Stomach smooth muscle (tissue), 2 donors: Measurements from ENCODE around the gene CGRRF1.

Experiments used
- H3K27ac ChIP-seq: one replicate; pipeline ENCODE4 v1.7.0; 2013; ENCODE audit warnings: mild to moderate bottlenecking, low read length, inconsistent platforms
- H3K27me3 ChIP-seq, 2 donors: one replicate each; pipeline ENCODE4 v1.7.0; 2013; ENCODE audit warnings: low read length in 2 of 2; ENCODE audit not compliant: insufficient read depth in 2 of 2, control insufficient read depth in 1 of 2
- H3K36me3 ChIP-seq, 2 donors: one replicate each; pipeline ENCODE4 v1.7.0; 2013; ENCODE audit warnings: low read length in 2 of 2; ENCODE audit not compliant: control insufficient read depth in 2 of 2, insufficient read depth in 2 of 2
- H3K4me1 ChIP-seq: one replicate; pipeline ENCODE4 v1.7.0; 2013; ENCODE audit warnings: low read length; ENCODE audit not compliant: control insufficient read depth, insufficient read depth
- H3K4me3 ChIP-seq, 2 donors: one replicate each; pipeline ENCODE4 v1.7.0; 2013; ENCODE audit warnings: low read length in 2 of 2
- H3K9ac ChIP-seq, 2 donors: one replicate each; pipeline ENCODE4 v1.7.0; 2013; ENCODE audit warnings: low read length in 2 of 2, mild to moderate bottlenecking in 1 of 2
- H3K9me3 ChIP-seq, 2 donors: one replicate each; pipeline ENCODE4 v1.7.0; 2013; ENCODE audit warnings: low read length in 2 of 2; ENCODE audit not compliant: control insufficient read depth in 2 of 2
- donor health status: healthy.
- donor health status: Pancreatic carcinoma.

The CGRRF1 gene

GRCh38 chr14:54577494-54577893, 67.8 kb downstream of the CGRRF1 start:
- no peaks in the 10 kb centered on the region for H3K9me3 ChIP-seq
- H3K9ac ChIP-seq, result peak overlapping the region in 1 of 2 donors; percentile 3
- peaks cover 0 to 10% of the 10 kb centered on the region in 2 donors for H3K36me3 ChIP-seq
- H3K4me1 ChIP-seq, result peaks cover 24% of the 10 kb centered on the region
- H3K4me3 ChIP-seq, result peak overlapping the region in 1 of 2 donors; percentile 17
- H3K27ac ChIP-seq, result peak overlapping the region; percentile 13
- H3K27me3 ChIP-seq, result no peaks in the 10 kb centered on the region

- Histone ChIP-seq H3K4me3 (no peak overlapping the region), H3K36me3 (peaks cover 0 to 10% of the 10 kb centered on the region in 2 donors), H3K4me1 (peaks cover 24% of the 10 kb centered on the region), H3K9ac (no peak overlapping the region), H3K27ac (peak overlapping the region; percentile 13), H3K9me3 (no peaks in the 10 kb centered on the region), H3K27me3 (no peaks in the 10 kb centered on the region)
These were observed 68.3 kb downstream of the CGRRF1 start for GRCh38 chr14:54577977-54578376.

GRCh38 chr14:54579621-54580020, 69.9 kb downstream of the CGRRF1 start:
- Histone ChIP-seq H3K9ac (no peak overlapping the region), H3K9me3 (no peaks in the 10 kb centered on the region), H3K27me3 (no peaks in the 10 kb centered on the region), H3K4me1 (peaks cover 24% of the 10 kb centered on the region), H3K4me3 (no peak overlapping the region), H3K36me3 (peaks cover 0 to 10% of the 10 kb centered on the region in 2 donors), H3K27ac (no peak overlapping the region)

- H3K4me3 ChIP-seq, result no peak overlapping the region
- H3K4me1 ChIP-seq, result peaks cover 15% of the 10 kb centered on the region
- no peak overlapping the region for H3K27ac ChIP-seq
- no peak overlapping the region for H3K9ac ChIP-seq
- peaks cover 0 to 10% of the 10 kb centered on the region in 2 donors for H3K36me3 ChIP-seq
- no peaks in the 10 kb centered on the region for H3K27me3 ChIP-seq
- no peaks in the 10 kb centered on the region for H3K9me3 ChIP-seq
These were observed 71.2 kb downstream of the CGRRF1 start for GRCh38 chr14:54580933-54581332.

GRCh38 chr14:54582334-54582733, 72.6 kb downstream of the CGRRF1 start:
- no peak overlapping the region for H3K4me3 ChIP-seq
- H3K9me3 ChIP-seq, result no peaks in the 10 kb centered on the region
- H3K36me3 ChIP-seq, result peaks cover 0 to 4% of the 10 kb centered on the region in 2 donors
- no peak overlapping the region for H3K27ac ChIP-seq
- no peaks in the 10 kb centered on the region for H3K27me3 ChIP-seq
- peaks cover 7% of the 10 kb centered on the region for H3K4me1 ChIP-seq
- no peak overlapping the region for H3K9ac ChIP-seq

GRCh38 chr14:54584097-54584496, 74.4 kb downstream of the CGRRF1 start:
- H3K4me1 ChIP-seq, result no peaks in the 10 kb centered on the region
- H3K36me3 ChIP-seq, result peaks cover 0 to 3% of the 10 kb centered on the region in 2 donors
- H3K9ac ChIP-seq, result no peak overlapping the region
- H3K27me3 ChIP-seq, result no peaks in the 10 kb centered on the region
- no peak overlapping the region for H3K27ac ChIP-seq
- H3K4me3 ChIP-seq, result no peak overlapping the region
- no peaks in the 10 kb centered on the region for H3K9me3 ChIP-seq

GRCh38 chr14:54585214-54585613, 75.5 kb downstream of the CGRRF1 start:
- no peak overlapping the region for H3K9ac ChIP-seq
- H3K4me3 ChIP-seq, result no peak overlapping the region
- no peak overlapping the region for H3K27ac ChIP-seq
- no peaks in the 10 kb centered on the region for H3K9me3 ChIP-seq
- no peaks in the 10 kb centered on the region for H3K27me3 ChIP-seq
- H3K36me3 ChIP-seq, result peaks cover 0 to 3% of the 10 kb centered on the region in 2 donors
- peaks cover 3% of the 10 kb centered on the region for H3K4me1 ChIP-seq
